GM23248 (cell line): Measurements from ENCODE around the gene PTPRN2. TPM values are rescaled to one million over a fixed set of nuclear protein-coding genes. Genes with fewer than 3 reads are reported as not detected.

Source experiments
- DNase-seq: peaks from one replicate; pipeline ENCODE4 v3.0.0-alpha.2; 2015
- H2AFZ ChIP-seq: fragments of 200-600 bp; sonication (generic); 2 replicates; pipeline ENCODE4 v1.6.1; 2016; ENCODE audit warnings: antibody characterized with exemption
- H3F3A ChIP-seq: fragments of 200-600 bp; sonication (generic); 2 replicates; pipeline ENCODE4 v1.6.1; 2016; ENCODE audit warnings: mild to moderate bottlenecking, antibody characterized with exemption, mixed run types; ENCODE audit not compliant: insufficient read depth
- H3K27ac ChIP-seq: fragments of 200-600 bp; sonication (generic); 2 replicates; pipeline ENCODE4 v1.5.1; 2016; ENCODE audit warnings: mild to moderate bottlenecking
- H3K27me3 ChIP-seq: fragments of 200-600 bp; sonication (generic); replicated peaks from 2 replicates; pipeline ENCODE4 v1.6.1; 2016; ENCODE audit warnings: mild to moderate bottlenecking; ENCODE audit not compliant: insufficient read depth
- H3K36me3 ChIP-seq: fragments of 200-600 bp; sonication (generic); 2 replicates; pipeline ENCODE4 v1.6.1; 2016; ENCODE audit warnings: low read depth, mild to moderate bottlenecking
- H3K4me1 ChIP-seq: fragments of 200-600 bp; sonication (generic); 2 replicates; pipeline ENCODE4 v1.6.1; 2016; ENCODE audit warnings: mild to moderate bottlenecking; ENCODE audit not compliant: insufficient read depth
- H3K4me2 ChIP-seq: fragments of 200-600 bp; sonication (generic); one replicate; pipeline ENCODE4 v1.6.1; 2016; ENCODE audit warnings: mild to moderate bottlenecking; ENCODE audit not compliant: unreplicated experiment
- H3K4me3 ChIP-seq: fragments of 200-600 bp; sonication (generic); 2 replicates; pipeline ENCODE4 v1.5.1; 2016; ENCODE audit warnings: mild to moderate bottlenecking
- H3K79me2 ChIP-seq: fragments of 200-600 bp; sonication (generic); 2 replicates; pipeline ENCODE4 v1.6.1; 2016; ENCODE audit warnings: mild to moderate bottlenecking; ENCODE audit not compliant: insufficient read depth
- H3K9ac ChIP-seq: fragments of 200-600 bp; sonication (generic); 2 replicates; pipeline ENCODE4 v1.6.1; 2016; ENCODE audit warnings: mild to moderate bottlenecking
- H3K9me2 ChIP-seq: fragments of 200-600 bp; sonication (generic); 2 replicates; pipeline ENCODE4 v1.6.1; 2016; ENCODE audit warnings: mixed run types, mild to moderate bottlenecking, moderate library complexity; ENCODE audit not compliant: insufficient read depth
- H3K9me3 ChIP-seq: fragments of 200-600 bp; sonication (generic); one replicate; pipeline ENCODE4 v1.6.1; 2017; ENCODE audit warnings: low read depth
- H4K20me1 ChIP-seq: fragments of 200-600 bp; sonication (generic); 2 replicates; pipeline ENCODE4 v1.6.0; 2016; ENCODE audit not compliant: insufficient read depth
- EZH2 ChIP-seq: fragments of 200-600 bp; sonication (generic); IDR thresholded peaks from 2 replicates; pipeline ENCODE4 v1.6.1; 2018; ENCODE audit warnings: antibody characterized with exemption, mild to moderate bottlenecking; ENCODE audit not compliant: insufficient read depth, poor library complexity, severe bottlenecking
- EZH2phosphoT487 ChIP-seq: fragments of 200-600 bp; sonication (generic); IDR thresholded peaks from 2 replicates; pipeline ENCODE4 v1.6.1; 2018; ENCODE audit warnings: antibody characterized with exemption, moderate library complexity, mild to moderate bottlenecking, low read depth; ENCODE audit not compliant: insufficient read depth
- WGBS, 2 experiments: methylation state at CpG; one replicate each; pipeline ENCODE4 v1.1.6; 2015 to 2017; ENCODE audit warnings: low lambda C conversion rate in 2 of 2, low coverage in 1 of 2; ENCODE audit errors: missing lambda C conversion rate in 2 of 2; 5-methylcytosine and 5-hydroxymethylcytosine counted together
- in situ Hi-C: fragments of 300-500 bp; cut with MboI; formaldehyde crosslinking; loops from 2 replicates; pipeline ENCODE4 v1.15.0; 2020
- polyA plus RNA-seq: library from polyadenylated mRNA; unstranded; fragments of >200 nt; fragmentation: Nextera tagmentation; extraction: Ambion mirVana; gene quantifications from 2 replicates; pipeline ENCODE4 v1.2.1, GENCODE V29; 2016
- total RNA-seq: library from RNA; depleted of rRNA; stranded (reverse); fragments of >200 nt; shearing (Covaris generic); gene quantifications from 2 replicates; pipeline ENCODE4 v1.2.3, GENCODE V29; 2014

The PTPRN2 gene
- total and polyA plus RNA-seq, 2 experiments from 2014 or later = 0.13 TPM; not detected in 1

GRCh38 chr7:157825325-157825724 is 762.3 kb downstream of the PTPRN2 start:
- Histone ChIP-seq H3K36me3 (no peaks in the 10 kb centered on the region), H3K9ac (no peak overlapping the region), H3K79me2 (no peaks in the 10 kb centered on the region), H3K9me2 (no peaks in the 10 kb centered on the region), H3F3A (no peaks in the 10 kb centered on the region), H3K27ac (no peak overlapping the region), H2AFZ (no peak overlapping the region), H3K4me3 (no peak overlapping the region), H4K20me1 (no peaks in the 10 kb centered on the region), H3K4me2 (no peak overlapping the region), H3K4me1 (no peaks in the 10 kb centered on the region), H3K27me3 (no peaks in the 10 kb centered on the region), H3K9me3 (no peaks in the 10 kb centered on the region)
- in situ Hi-C loops = no loop called here
- no peak for DNase-seq
- TF ChIP-seq EZH2 (no peak), EZH2phosphoT487 (no peak)
- 7 to 9% methylated on average over 6 of the region's 6 CpGs for WGBS, 2 experiments

- H3F3A ChIP-seq = no peaks in the 10 kb centered on the region
- no peaks in the 10 kb centered on the region for H3K9me3 ChIP-seq
- in situ Hi-C loops = no loop called here
- H3K4me3 ChIP-seq = no peak overlapping the region
- 22 to 26% methylated on average over 8 of the region's 8 CpGs for WGBS, 2 experiments
- H3K36me3 ChIP-seq = no peaks in the 10 kb centered on the region
- no peaks in the 10 kb centered on the region for H3K79me2 ChIP-seq
- H3K4me1 ChIP-seq = no peaks in the 10 kb centered on the region
- H3K9me2 ChIP-seq = no peaks in the 10 kb centered on the region
- no peaks in the 10 kb centered on the region for H3K27me3 ChIP-seq
- no peak overlapping the region for H3K27ac ChIP-seq
- H2AFZ ChIP-seq = no peak overlapping the region
- no peak overlapping the region for H3K9ac ChIP-seq
- H3K4me2 ChIP-seq = no peak overlapping the region
- no peak for DNase-seq
- TF ChIP-seq EZH2phosphoT487 = no peak
- no peak for TF ChIP-seq EZH2
- no peaks in the 10 kb centered on the region for H4K20me1 ChIP-seq
Observed at GRCh38 chr7:157824819-157825121, 762.9 kb downstream of the PTPRN2 start.

- H3K27me3 ChIP-seq = no peaks in the 10 kb centered on the region
- 18 to 25% methylated on average over 18 of the region's 18 CpGs for WGBS, 2 experiments
Observed at GRCh38 chr7:157824011-157824818, 763.4 kb downstream of the PTPRN2 start.

GRCh38 chr7:157822688-157823031 is 765.0 kb downstream of the PTPRN2 start:
- H4K20me1 ChIP-seq = no peaks in the 10 kb centered on the region
- no peak overlapping the region for H3K4me2 ChIP-seq
- H3K4me3 ChIP-seq = no peak overlapping the region
- H2AFZ ChIP-seq = no peak overlapping the region
- H3K27me3 ChIP-seq = no peaks in the 10 kb centered on the region
- DNase-seq = no peak
- H3K36me3 ChIP-seq = no peaks in the 10 kb centered on the region
- no peaks in the 10 kb centered on the region for H3K79me2 ChIP-seq
- no peaks in the 10 kb centered on the region for H3K4me1 ChIP-seq
- TF ChIP-seq EZH2phosphoT487 (no peak), EZH2 (no peak)
- H3F3A ChIP-seq = no peaks in the 10 kb centered on the region
- in situ Hi-C loops = no loop called here
- no peaks in the 10 kb centered on the region for H3K9me2 ChIP-seq
- no peaks in the 10 kb centered on the region for H3K9me3 ChIP-seq
- H3K27ac ChIP-seq = no peak overlapping the region
- H3K9ac ChIP-seq = no peak overlapping the region
- 21 to 26% methylated on average over 1 of the region's 1 CpG for WGBS, 2 experiments

More at GRCh38 chr7:157824011-157824818, 763.4 kb downstream of the PTPRN2 start:
- H3K79me2 ChIP-seq = no peaks in the 10 kb centered on the region
- DNase-seq = no peak
- no peak overlapping the region for H3K27ac ChIP-seq
- no peak for TF ChIP-seq EZH2phosphoT487
- TF ChIP-seq EZH2 = no peak
- H3K36me3 ChIP-seq = no peaks in the 10 kb centered on the region
- H3K4me3 ChIP-seq = no peak overlapping the region
- H3F3A ChIP-seq = no peaks in the 10 kb centered on the region
- H3K4me1 ChIP-seq = no peaks in the 10 kb centered on the region
- in situ Hi-C loops = no loop called here
- H3K4me2 ChIP-seq = no peak overlapping the region
- no peaks in the 10 kb centered on the region for H3K9me2 ChIP-seq
- H3K9ac ChIP-seq = no peak overlapping the region
- H4K20me1 ChIP-seq = no peaks in the 10 kb centered on the region
- H2AFZ ChIP-seq = no peak overlapping the region
- no peaks in the 10 kb centered on the region for H3K9me3 ChIP-seq
